NT2/D1 (cell line): ENCODE data around the gene FILIP1L.

ENCODE experiments used
- YY1 ChIP-seq: IDR thresholded peaks from 2 replicates; pipeline ENCODE4 v1.6.1; 2011; ENCODE audit not compliant: insufficient read length, insufficient read depth
- ZNF274 ChIP-seq: IDR thresholded peaks from 2 replicates; pipeline ENCODE4 v1.6.1; 2011; ENCODE audit warnings: mild to moderate bottlenecking, low read depth, low read length

- TF ChIP-seq ZNF274, result no peak
- TF ChIP-seq YY1, result no peak
Observed at GRCh38 chr3:99902091-99902490, 212.2 kb downstream of the FILIP1L start.
